ENCODE results near the gene AHCYL1.

- TF ChIP-seq EP300 (IDR thresholded peaks at IDR 0.05) (no peak), CTCF (IDR thresholded peaks at IDR 0.05) (no peak)
These were observed 11.9 kb downstream of the AHCYL1 start for GRCh38 chr1:109996476-109996875.
